BJ (cell line): ENCODE measurements around the gene GP1BA. TPM values are rescaled to one million over a fixed set of nuclear protein-coding genes. Genes with fewer than 3 reads are reported as not detected.

Experiments
- CTCF ChIA-PET: fragments of 350-600 bp; formaldehyde crosslinking; extraction: SDS; loops from one replicate; lab custom pipeline; 2021; ENCODE audit warnings: antibody characterized with exemption, inconsistent platforms; lab: Yijun Ruan, JAX
- POLR2A ChIA-PET: fragments of 300-600 bp; sonication (Branson Sonifier 250); formaldehyde crosslinking; extraction: SDS; loops from one replicate; lab custom pipeline; 2021; ENCODE audit warnings: antibody characterized with exemption; lab: Charles Lee
- DNase-seq: peaks from one replicate; pipeline ENCODE4 v3.0.0-alpha.2; 2011; ENCODE audit warnings: low read depth
- H3K27me3 ChIP-seq: 2 replicates; pipeline ENCODE4 v1.6.0; 2011; ENCODE audit warnings: low read length; ENCODE audit not compliant: control insufficient read depth, insufficient read depth
- H3K36me3 ChIP-seq: 2 replicates; pipeline ENCODE4 v1.5.1; 2011; ENCODE audit warnings: low read length; ENCODE audit not compliant: control insufficient read depth, insufficient read depth
- H3K4me3 ChIP-seq: 2 replicates; pipeline ENCODE4 v1.5.1; 2011; ENCODE audit warnings: low read depth, mild to moderate bottlenecking, control low read depth, low read length
- CTCF ChIP-seq: IDR thresholded peaks from 2 replicates; pipeline ENCODE4 v1.5.1; 2011; ENCODE audit warnings: low read depth, mild to moderate bottlenecking, control low read depth, inconsistent platforms, low read length, moderate library complexity; ENCODE audit not compliant: insufficient read depth
- polyA plus RNA-seq: library from polyadenylated mRNA; depleted of rRNA; stranded (reverse); fragments of >200 nt; gene quantifications from 2 replicates; pipeline ENCODE4 v1.2.3, GENCODE V29; 2011

The GP1BA gene
- polyA plus RNA-seq, 1 experiment, result not detected

DNA sequence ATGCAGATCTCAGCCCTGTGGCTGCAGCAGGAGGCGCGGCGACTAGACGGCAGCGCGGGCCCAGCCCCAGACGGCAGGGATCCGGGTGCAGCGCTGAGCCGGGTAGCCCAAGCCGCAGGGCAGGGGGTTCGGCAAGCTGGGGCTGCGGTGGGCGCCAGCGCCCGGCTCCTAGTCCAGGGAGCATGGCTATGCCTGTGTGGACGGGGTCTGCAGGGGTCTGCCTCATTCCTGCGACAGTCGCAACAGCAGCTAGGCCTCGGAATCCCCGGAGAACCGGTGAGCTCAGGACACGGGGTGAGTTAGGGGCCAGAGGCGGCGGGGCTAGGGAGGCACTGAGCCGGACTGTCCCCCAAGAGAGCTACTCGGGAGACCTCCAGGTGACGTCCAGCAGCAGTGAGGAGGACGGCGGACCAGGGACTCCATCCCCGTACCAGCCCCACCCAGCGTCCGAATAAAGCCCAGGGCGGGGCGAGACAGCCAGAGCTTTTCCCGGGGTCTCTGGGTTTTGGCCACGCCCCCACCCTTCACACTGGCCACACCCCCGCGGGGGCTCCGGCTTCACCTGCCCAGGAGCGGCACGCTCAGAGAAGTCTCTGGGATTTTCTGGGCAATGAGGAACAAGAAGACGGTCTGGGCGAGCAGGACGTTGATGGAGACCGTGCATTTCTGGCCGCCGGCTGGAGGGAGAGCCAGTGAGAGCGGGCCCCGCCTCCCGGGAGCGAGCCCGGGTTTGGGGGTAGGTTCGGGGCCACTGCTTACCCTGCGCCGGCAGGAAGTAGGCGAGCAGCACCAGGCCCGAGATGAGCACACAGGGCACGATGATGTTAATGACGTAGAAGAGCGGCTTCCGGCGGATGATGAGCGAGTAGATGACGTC lies 31.6 kb upstream of the GP1BA start:
- ChIA-PET CTCF (interaction anchor here (0.9 to 3.6 kb wide), 10 partner anchors 8 to 334 kb away, joined by 3 to 21 read pairs (median 6); partner anchors contain the start of gene GLTPD2), POLR2A (no interaction called here)
- DNase-seq, result no peak
- H3K27me3 ChIP-seq, result no peaks in the 10 kb centered on the region
- peaks cover 10% of the 10 kb centered on the region for H3K36me3 ChIP-seq
- peak overlapping the region; percentile 59 for H3K4me3 ChIP-seq
- no peak for TF ChIP-seq CTCF

DNA sequence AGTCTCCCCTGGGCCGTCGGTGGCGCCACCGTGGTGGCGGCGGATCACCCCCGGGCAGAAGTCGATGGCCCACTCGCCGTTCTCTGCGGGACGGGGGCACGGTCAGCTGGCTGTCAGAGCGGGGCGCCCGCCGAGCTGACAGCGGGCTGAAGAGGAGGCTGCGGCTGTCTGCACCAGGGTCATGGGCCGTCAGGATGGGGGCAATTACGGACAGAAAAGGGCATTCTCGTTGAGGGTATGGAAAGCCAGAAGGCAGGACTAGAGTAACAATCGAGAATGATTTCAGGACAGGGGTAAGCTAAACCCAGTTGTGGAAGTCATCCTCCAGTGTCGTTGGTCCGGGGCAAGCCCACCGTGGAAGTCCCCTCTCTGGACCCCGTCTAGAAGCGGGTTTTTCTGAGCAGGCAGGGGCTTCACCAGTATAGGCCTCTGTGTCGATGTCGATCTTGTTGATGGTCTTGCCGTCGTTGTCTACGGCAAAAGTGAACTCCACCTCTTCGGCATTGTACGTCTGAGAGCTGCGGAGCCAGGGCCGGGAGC lies 30.9 kb upstream of the GP1BA start:
- TF ChIP-seq CTCF, result no peak
- H3K4me3 ChIP-seq, result no peak overlapping the region
- ChIA-PET CTCF (interaction anchor here (1.0 to 3.6 kb wide), 3 partner anchors 111 to 335 kb away, joined by 3 to 11 read pairs (median 7); partner anchors contain the start of gene MED11), POLR2A (no interaction called here)
- peaks cover 8% of the 10 kb centered on the region for H3K36me3 ChIP-seq
- DNase-seq, result no peak
- no peaks in the 10 kb centered on the region for H3K27me3 ChIP-seq

GRCh38 chr17:4901648-4902344 lies 30.3 kb upstream of the GP1BA start:
- Histone ChIP-seq H3K4me3 (no peak overlapping the region), H3K36me3 (peaks cover 2% of the 10 kb centered on the region), H3K27me3 (no peaks in the 10 kb centered on the region)
- POLR2A ChIA-PET, result no interaction called here
- no peak for TF ChIP-seq CTCF
- CTCF ChIA-PET, result interaction anchor here (1.0 to 3.6 kb wide), 6 partner anchors 112 to 335 kb away, joined by 3 to 11 read pairs (median 6); partner anchors contain the start of genes ARRB2, MED11 and VMO1
- no peak for DNase-seq

- CTCF ChIA-PET, result interaction anchor here (0.7 to 2.8 kb wide), 10 partner anchors 13 to 251 kb away, joined by 3 to 11 read pairs (median 4); partner anchors contain the start of genes ARRB2, MED11 and VMO1
- DNase-seq, result no peak
- no peak for TF ChIP-seq CTCF
- no peaks in the 10 kb centered on the region for H3K36me3 ChIP-seq
- POLR2A ChIA-PET, result no interaction called here
- H3K27me3 ChIP-seq, result no peaks in the 10 kb centered on the region
- no peak overlapping the region for H3K4me3 ChIP-seq
These were observed 29.5 kb upstream of the GP1BA start for GRCh38 chr17:4902540-4902939.
